B cell (primary cell): ENCODE measurements around the gene CCM2. TPM values are rescaled to one million over a fixed set of nuclear protein-coding genes. Genes with fewer than 3 reads are reported as not detected.

Source experiments
- ATAC-seq: fragments of 200-7000 bp; cut with Tn5 transposase; one replicate; pipeline ENCODE4 v1.10.0; 2021; ENCODE audit warnings: low read depth, mild to moderate bottlenecking, moderate number of reproducible peaks, moderate library complexity
- CTCF ChIA-PET: fragments of 350-600 bp; sonication (Branson Sonifier 250); formaldehyde crosslinking; loops from one replicate; lab custom pipeline; 2021; ENCODE audit warnings: antibody characterized with exemption, inconsistent platforms; lab: Charles Lee
- POLR2A ChIA-PET: fragments of 350-600 bp; sonication (Branson Sonifier 250); formaldehyde crosslinking; loops from one replicate; lab custom pipeline; 2021; ENCODE audit warnings: antibody characterized with exemption; lab: Charles Lee
- DNase-seq: peaks from one replicate; pipeline ENCODE4 v3.0.0; 2013
- H2AFZ ChIP-seq: 2 replicates; pipeline ENCODE4 v1.6.1; 2012; ENCODE audit warnings: mild to moderate bottlenecking, low read depth, low read length; ENCODE audit not compliant: insufficient read depth, poor library complexity, severe bottlenecking
- H3K27ac ChIP-seq, 2 donors: 1 replicate in 1 of 2; 2 replicates in 1 of 2; pipeline ENCODE4 v1.5.1; 2012 to 2013; ENCODE audit warnings: low read length in 2 of 2, mild to moderate bottlenecking in 2 of 2, moderate library complexity in 1 of 2
- H3K27me3 ChIP-seq, 4 experiments: fragments of 200-600 bp in 1 of 4; sonication (generic) in 1 of 4; replicated peaks in 1 of 4; 1 replicate in 2 of 4; 2 replicates in 2 of 4; pipeline versions ENCODE4 v1.6.1 to v1.7.0; 2013 to 2016; ENCODE audit warnings: low read length in 3 of 4, mild to moderate bottlenecking in 2 of 4, mixed read lengths in 1 of 4, moderate library complexity in 1 of 4; ENCODE audit not compliant: insufficient read depth in 4 of 4, control insufficient read depth in 3 of 4; ENCODE audit errors: control extremely low read depth in 1 of 4
- H3K36me3 ChIP-seq, 2 experiments: replicated peaks in 1 of 2; 1 replicate in 1 of 2; 2 replicates in 1 of 2; pipeline versions ENCODE4 v1.6.1 to v1.7.1; 2013; ENCODE audit warnings: low read length in 1 of 2; ENCODE audit not compliant: insufficient read depth in 2 of 2, control insufficient read depth in 1 of 2; ENCODE audit errors: control extremely low read depth in 1 of 2, extremely low read depth in 1 of 2
- H3K4me1 ChIP-seq, 2 donors: fragments of 200-600 bp in 1 of 2; sonication (generic) in 1 of 2; 1 replicate in 1 of 2; 2 replicates in 1 of 2; pipeline versions ENCODE4 v1.5.1 to v1.6.1; 2013 to 2017; ENCODE audit warnings: low read length in 2 of 2; ENCODE audit not compliant: control insufficient read depth in 2 of 2, insufficient read depth in 2 of 2
- H3K4me2 ChIP-seq: replicated peaks from 2 replicates; pipeline ENCODE3; 2012; ENCODE audit warnings: mild to moderate bottlenecking, low read depth, low read length; ENCODE audit not compliant: poor library complexity, severe bottlenecking
- H3K4me3 ChIP-seq, 5 experiments: fragments of 200-600 bp in 1 of 5; sonication (generic) in 1 of 5; 1 replicate in 3 of 5; 2 replicates in 2 of 5; pipeline versions ENCODE4 v1.5.1 to v1.7.0; 2011 to 2016; ENCODE audit warnings: low read length in 4 of 5, mild to moderate bottlenecking in 4 of 5, low read depth in 2 of 5, control low read depth in 1 of 5, moderate library complexity in 1 of 5; ENCODE audit not compliant: insufficient read depth in 1 of 5; ENCODE audit errors: control extremely low read depth in 1 of 5, extremely low read depth in 1 of 5
- H3K79me2 ChIP-seq: fragments of 200-600 bp; sonication (generic); one replicate; pipeline ENCODE4 v1.6.0; 2016; ENCODE audit warnings: low read length; ENCODE audit not compliant: control insufficient read depth, insufficient read depth
- H3K9ac ChIP-seq: fragments of 200-600 bp; sonication (generic); 2 replicates; pipeline ENCODE4 v1.6.1; 2017; ENCODE audit warnings: mild to moderate bottlenecking, low read length, moderate library complexity
- H3K9me3 ChIP-seq, 3 donors: one replicate each; pipeline versions ENCODE4 v1.6.1 to v1.7.1; 2013; ENCODE audit warnings: low read length in 2 of 3; ENCODE audit not compliant: control insufficient read depth in 2 of 3, insufficient read depth in 1 of 3; ENCODE audit errors: control extremely low read depth in 1 of 3
- H4K20me1 ChIP-seq: 2 replicates; pipeline ENCODE4 v1.6.0; 2012; ENCODE audit warnings: mild to moderate bottlenecking, low read length; ENCODE audit not compliant: insufficient read depth, control insufficient read depth, poor library complexity, severe bottlenecking
- H3K27ac Mint-ChIP-seq: one replicate; pipeline ENCODE4 v1.8.0; 2021; ENCODE audit warnings: mixed read lengths
- H3K27me3 Mint-ChIP-seq: one replicate; pipeline ENCODE4 v1.8.0; 2021; ENCODE audit warnings: mixed read lengths
- H3K4me1 Mint-ChIP-seq: one replicate; pipeline ENCODE4 v1.8.0; 2021; ENCODE audit warnings: mixed read lengths
- H3K4me3 Mint-ChIP-seq: one replicate; pipeline ENCODE4 v1.8.0; 2021; ENCODE audit warnings: mixed read lengths
- H3K9me3 Mint-ChIP-seq: one replicate; pipeline ENCODE4 v1.8.0; 2022; ENCODE audit warnings: mixed read lengths; ENCODE audit not compliant: insufficient read depth
- CTCF ChIP-seq: fragments of 200-600 bp; IDR thresholded peaks from one replicate; pipeline ENCODE4 v1.8.0; 2022; ENCODE audit warnings: antibody characterized with exemption, mild to moderate bottlenecking
- EZH2 ChIP-seq: IDR thresholded peaks from 2 replicates; pipeline ENCODE4 v1.6.1; 2012; ENCODE audit warnings: borderline replicate concordance, low read depth, mild to moderate bottlenecking, moderate library complexity, low read length; ENCODE audit not compliant: insufficient read depth, poor library complexity, severe bottlenecking
- WGBS: methylation state at CpG from one replicate; pipeline ENCODE4 v1.1.5; 2013; ENCODE audit warnings: missing lambda C conversion rate; ENCODE audit not compliant: insufficient coverage; 5-methylcytosine and 5-hydroxymethylcytosine counted together
- intact Hi-C: fragments of 100-400 bp; cut with micrococcal nuclease; formaldehyde crosslinking; loops from one replicate; pipeline ENCODE4 v1.10.0; 2022
- polyA plus RNA-seq: library from polyadenylated mRNA; depleted of rRNA; stranded (reverse); fragments of >200 nt; gene quantifications from 2 replicates; pipeline ENCODE4 v1.2.3, GENCODE V29; 2012
- total RNA-seq, 2 donors: library from RNA; stranded (reverse); fragments of 120-200 nt in 1 of 2; gene quantifications; 1 replicate in 1 of 2; 2 replicates in 1 of 2; pipeline versions ENCODE4 v1.2.3 to v1.2.4, GENCODE V29; 2013 to 2022

CCM2 gene
- total and polyA plus RNA-seq, 2 donors (not counting 1 experiment from before 2014, with no cell fraction given): 150 to 201 TPM

- Histone ChIP-seq H2AFZ (no peak overlapping the region), H3K4me3 (no peak overlapping the region), H3K36me3 (peaks cover 0 to 72% of the 10 kb centered on the region in 2 experiments), H3K27ac (peak overlapping the region in 1 of 2 donors; percentile 63), H3K4me2 (no peak overlapping the region), H3K9ac (no peak overlapping the region), H3K9me3 (peaks cover 0 to 6% (median 0%) of the 10 kb centered on the region in 3 donors), H3K4me1 (peaks cover 5 to 8% of the 10 kb centered on the region in 2 donors), H3K27me3 (no peaks in the 10 kb centered on the region), H4K20me1 (peaks cover 59% of the 10 kb centered on the region), H3K79me2 (peaks cover 6% of the 10 kb centered on the region)
- no peak for ATAC-seq
- no peaks in the 10 kb centered on the region for H3K9me3 Mint-ChIP-seq
- no peak for TF ChIP-seq EZH2
- TF ChIP-seq CTCF: no peak
- no peak overlapping the region for H3K4me3 Mint-ChIP-seq
- peak overlapping the region; percentile 59 for H3K27ac Mint-ChIP-seq
- WGBS: 92% methylated on average over 7 of the region's 9 CpGs
- intact Hi-C loops: no loop called here
- peak; percentile 7 for DNase-seq
- peaks cover 10% of the 10 kb centered on the region for H3K4me1 Mint-ChIP-seq
- ChIA-PET CTCF (no interaction called here), POLR2A (no interaction called here)
- no peaks in the 10 kb centered on the region for H3K27me3 Mint-ChIP-seq
These were observed 33.1 kb upstream of the CCM2 start for GRCh38 chr7:44966731-44967538.
